Measurements from ENCODE around the gene LDLRAD2. TPM values are rescaled to one million over a fixed set of nuclear protein-coding genes. Genes with fewer than 3 reads are reported as not detected.

The LDLRAD2 gene
- total and polyA plus RNA-seq, 2 donors from 2014 or later, result 0.79 TPM; not detected in 1

GRCh38 chr1:21864730-21865129 lies 52.7 kb downstream of the LDLRAD2 start:
- no peak for TF ChIP-seq CTCF (IDR thresholded peaks at IDR 0.05; ENCODE audit: borderline replicate concordance, extremely low read depth, insufficient read depth)
- Histone ChIP-seq H3K9ac (ENCODE audit: low read length in 3 of 3) (no peak overlapping the region), H3K27me3 (ENCODE audit: control insufficient read depth, insufficient read depth, low read length) (no peaks in the 10 kb centered on the region), H3K36me3 (ENCODE audit: control insufficient read depth in 2 of 3, insufficient read depth in 3 of 3, low read length in 3 of 3) (peaks cover 5 to 32% (median 11%) of the 10 kb centered on the region in 3 donors), H3K27ac (ENCODE audit: low read depth in 2 of 2, low read length in 2 of 2) (no peak overlapping the region), H3K4me3 (ENCODE audit: low read length in 3 of 3) (no peak overlapping the region), H3K4me1 (ENCODE audit: control insufficient read depth in 2 of 3, insufficient read depth in 2 of 3, low read depth in 1 of 3, low read length in 3 of 3) (no peaks in the 10 kb centered on the region), H3K9me3 (ENCODE audit: control insufficient read depth in 2 of 3, insufficient read depth in 1 of 3, low read length in 3 of 3) (no peaks in the 10 kb centered on the region)
- intact Hi-C loops (cut with DNase I), result no loop called here
- no peak for FAIRE-seq
- DNase-seq, result no peak

GRCh38 chr1:21865609-21865942 lies 53.5 kb downstream of the LDLRAD2 start:
- H3K36me3 ChIP-seq (ENCODE audit: control insufficient read depth in 2 of 3, insufficient read depth in 3 of 3, low read length in 3 of 3), result peaks cover 5 to 27% (median 11%) of the 10 kb centered on the region in 3 donors
- no peak for TF ChIP-seq CTCF (IDR thresholded peaks at IDR 0.05; ENCODE audit: borderline replicate concordance, extremely low read depth, insufficient read depth)
- DNase-seq (no peak), FAIRE-seq (no peak)
- intact Hi-C loops (cut with DNase I), result no loop called here
- H3K4me1 ChIP-seq (ENCODE audit: control insufficient read depth in 2 of 3, insufficient read depth in 2 of 3, low read depth in 1 of 3, low read length in 3 of 3), result peaks cover 0 to 3% (median 0%) of the 10 kb centered on the region in 3 donors
- no peaks in the 10 kb centered on the region for H3K9me3 ChIP-seq (ENCODE audit: control insufficient read depth in 2 of 3, insufficient read depth in 1 of 3, low read length in 3 of 3)
- no peak overlapping the region for H3K9ac ChIP-seq (ENCODE audit: low read length in 3 of 3)
- H3K4me3 ChIP-seq (ENCODE audit: low read length in 3 of 3), result no peak overlapping the region
- H3K27ac ChIP-seq (ENCODE audit: low read depth in 2 of 2, low read length in 2 of 2), result no peak overlapping the region
- no peaks in the 10 kb centered on the region for H3K27me3 ChIP-seq (ENCODE audit: control insufficient read depth, insufficient read depth, low read length)

GRCh38 chr1:21865943-21866706 lies 54.1 kb downstream of the LDLRAD2 start:
- Histone ChIP-seq H3K9ac (ENCODE audit: low read length in 3 of 3) (no peak overlapping the region), H3K4me3 (ENCODE audit: low read length in 3 of 3) (no peak overlapping the region), H3K27ac (ENCODE audit: low read depth in 2 of 2, low read length in 2 of 2) (no peak overlapping the region), H3K9me3 (ENCODE audit: control insufficient read depth in 2 of 3, insufficient read depth in 1 of 3, low read length in 3 of 3) (no peaks in the 10 kb centered on the region), H3K4me1 (ENCODE audit: control insufficient read depth in 2 of 3, insufficient read depth in 2 of 3, low read depth in 1 of 3, low read length in 3 of 3) (peaks cover 0 to 3% (median 0%) of the 10 kb centered on the region in 3 donors), H3K27me3 (ENCODE audit: control insufficient read depth, insufficient read depth, low read length) (no peaks in the 10 kb centered on the region), H3K36me3 (ENCODE audit: control insufficient read depth in 2 of 3, insufficient read depth in 3 of 3, low read length in 3 of 3) (peaks cover 5 to 21% (median 7%) of the 10 kb centered on the region in 3 donors)
- FAIRE-seq, result no peak
- DNase-seq, result peak in 4 of 5 donors; percentile 57 to 74 (median 61)
- no peak for TF ChIP-seq CTCF (IDR thresholded peaks at IDR 0.05; ENCODE audit: borderline replicate concordance, extremely low read depth, insufficient read depth)
- intact Hi-C loops (cut with DNase I), result no loop called here
